Peyer's patch (tissue), 4 donors: Measurements from ENCODE around the gene COL24A1.

Source experiments
- POLR2A ChIP-seq, 2 donors: fragments of 450-650 bp; IDR thresholded peaks; one replicate each; pipeline ENCODE4 v1.5.1; 2017; ENCODE audit warnings: antibody characterized with exemption in 2 of 2, mild to moderate bottlenecking in 2 of 2, moderate library complexity in 2 of 2
- TF ChIP-seq, protein P1 (sequence below), 6 experiments: fragments of 450-650 bp in 4 of 6; fragments of 200-600 bp in 2 of 6; sonication (generic) in 1 of 6; IDR thresholded peaks; one replicate each; pipeline ENCODE4 v1.5.1; 2017 to 2019; ENCODE audit warnings: antibody characterized with exemption in 6 of 6, mild to moderate bottlenecking in 3 of 6, moderate library complexity in 1 of 6

DNA sequence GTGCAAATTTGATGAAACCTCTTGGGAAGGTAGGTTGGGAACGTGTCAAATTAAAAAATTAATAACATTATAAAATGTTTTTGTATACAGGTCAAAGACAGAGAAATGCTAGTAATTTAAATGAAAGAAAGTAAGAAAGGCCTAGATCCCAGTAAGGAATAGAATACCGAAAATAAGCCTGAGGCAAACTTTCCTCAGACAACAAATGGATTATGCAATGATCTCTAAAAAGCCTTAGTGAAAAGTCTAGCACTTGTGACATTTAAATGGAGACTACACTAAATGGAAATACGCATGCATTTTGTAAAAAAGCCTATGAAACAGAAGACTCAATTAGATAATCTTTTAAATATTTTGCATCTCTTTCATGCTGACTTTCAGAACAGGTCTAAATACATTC, 309.9 kb downstream of the COL24A1 start:
- TF ChIP-seq, protein P1, sequence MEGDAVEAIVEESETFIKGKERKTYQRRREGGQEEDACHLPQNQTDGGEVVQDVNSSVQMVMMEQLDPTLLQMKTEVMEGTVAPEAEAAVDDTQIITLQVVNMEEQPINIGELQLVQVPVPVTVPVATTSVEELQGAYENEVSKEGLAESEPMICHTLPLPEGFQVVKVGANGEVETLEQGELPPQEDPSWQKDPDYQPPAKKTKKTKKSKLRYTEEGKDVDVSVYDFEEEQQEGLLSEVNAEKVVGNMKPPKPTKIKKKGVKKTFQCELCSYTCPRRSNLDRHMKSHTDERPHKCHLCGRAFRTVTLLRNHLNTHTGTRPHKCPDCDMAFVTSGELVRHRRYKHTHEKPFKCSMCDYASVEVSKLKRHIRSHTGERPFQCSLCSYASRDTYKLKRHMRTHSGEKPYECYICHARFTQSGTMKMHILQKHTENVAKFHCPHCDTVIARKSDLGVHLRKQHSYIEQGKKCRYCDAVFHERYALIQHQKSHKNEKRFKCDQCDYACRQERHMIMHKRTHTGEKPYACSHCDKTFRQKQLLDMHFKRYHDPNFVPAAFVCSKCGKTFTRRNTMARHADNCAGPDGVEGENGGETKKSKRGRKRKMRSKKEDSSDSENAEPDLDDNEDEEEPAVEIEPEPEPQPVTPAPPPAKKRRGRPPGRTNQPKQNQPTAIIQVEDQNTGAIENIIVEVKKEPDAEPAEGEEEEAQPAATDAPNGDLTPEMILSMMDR (IDR thresholded peaks at IDR 0.05), result no peak
- TF ChIP-seq POLR2A (IDR thresholded peaks at IDR 0.05), result no peak
